Measurements from ENCODE around the gene BHLHA15.

- TF ChIP-seq CTCF (IDR thresholded peaks at IDR 0.05 in 8 of 11, conservative IDR thresholded peaks at IDR 0.05 in 3 of 11): no peak
- TF ChIP-seq POLR2A (IDR thresholded peaks at IDR 0.05): no peak
Observed at GRCh38 chr7:98205162-98205845, 5.9 kb upstream of the BHLHA15 start.

Data from spleen (tissue), 7 donors.